GM10266 (cell line): Measurements from ENCODE around the gene DNMBP.
"Not testable (repeated sequence)": the region's sequence is repeated elsewhere in the genome, so short reads cannot be mapped to it uniquely, and the experiment has no call there.

Experiments
- DNase-seq: peaks from one replicate; pipeline ENCODE4 v3.0.0; 2012; ENCODE audit errors: extremely low spot score
- CTCF ChIP-seq: IDR thresholded peaks from 2 replicates; pipeline ENCODE4 v1.5.1; 2012; ENCODE audit warnings: mild to moderate bottlenecking, low read depth; ENCODE audit not compliant: control insufficient read depth, insufficient read depth; ENCODE audit errors: missing control alignments

DNMBP gene

GRCh38 chr10:99975106-99975829, 34.5 kb downstream of the DNMBP start:
- peak; percentile 20 for DNase-seq
- no peak for TF ChIP-seq CTCF

DNA sequence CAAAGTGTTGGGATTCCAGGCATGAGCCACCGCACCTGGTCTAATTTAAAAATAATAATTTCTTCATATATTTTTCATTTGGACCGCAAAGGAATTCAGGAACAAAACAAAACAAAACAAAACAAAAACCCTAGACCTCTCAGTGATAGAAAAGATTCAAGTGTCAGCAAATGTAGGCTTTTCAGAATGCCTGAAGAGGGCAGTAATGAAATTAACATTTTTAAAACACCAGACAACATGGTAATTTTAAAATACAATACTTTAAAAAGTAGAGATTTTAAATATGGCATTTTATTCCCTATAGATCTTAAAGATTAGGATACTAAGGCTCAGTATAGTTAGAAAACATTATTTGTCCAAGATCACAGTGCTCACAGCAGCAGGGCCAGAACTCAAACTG, 36.6 kb downstream of the DNMBP start:
- peak; percentile 37 for TF ChIP-seq CTCF

DNA sequence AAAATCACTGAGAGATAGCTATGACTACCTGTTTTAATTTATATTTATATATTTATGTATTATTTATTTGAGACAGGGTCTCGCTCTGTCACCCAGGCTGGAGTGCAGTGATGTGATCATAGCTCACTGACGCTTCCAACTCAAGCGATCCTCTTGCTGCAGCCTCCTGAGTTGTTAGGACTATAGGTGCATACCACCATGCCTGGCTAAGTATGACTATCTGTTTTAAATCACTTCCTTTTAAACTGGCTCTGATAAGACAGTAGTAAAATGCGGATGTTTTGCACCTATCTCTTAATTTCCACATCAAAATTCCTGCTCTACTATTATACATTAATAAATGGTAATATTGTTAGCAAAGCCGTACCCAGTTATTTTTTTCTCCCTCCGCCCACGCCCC, 41.8 kb downstream of the DNMBP start:
- no peak for DNase-seq
- TF ChIP-seq CTCF = no peak

More for the DNA sequence above, 36.6 kb downstream of the DNMBP start:
- DNase-seq = no peak

- TF ChIP-seq CTCF = no peak
- no peak for DNase-seq
Observed at GRCh38 chr10:99966306-99966705, 43.4 kb downstream of the DNMBP start.

DNA sequence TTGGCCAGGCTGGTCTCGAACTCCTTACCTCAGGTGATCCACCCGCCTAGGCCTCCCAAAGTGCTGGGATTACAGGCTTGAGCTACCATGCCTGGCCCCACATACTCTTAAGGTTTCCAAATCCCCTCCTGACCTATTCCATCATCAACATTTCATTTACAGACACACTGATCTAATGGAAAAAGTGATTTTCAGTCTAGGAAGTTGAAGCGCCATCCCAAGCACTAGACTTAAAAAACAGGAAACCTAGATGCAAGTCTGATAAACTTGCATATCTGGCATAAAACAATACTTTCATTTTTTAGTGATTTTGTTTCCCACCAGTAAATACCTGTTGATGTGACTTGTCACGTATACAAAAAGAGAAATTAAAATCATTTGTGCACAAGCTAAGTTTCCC, 44.0 kb downstream of the DNMBP start:
- TF ChIP-seq CTCF = no peak
- no peak for DNase-seq

GRCh38 chr10:99964791-99965190, 45.0 kb downstream of the DNMBP start:
- TF ChIP-seq CTCF = no peak
- DNase-seq = no peak

GRCh38 chr10:99963467-99964165, 46.1 kb downstream of the DNMBP start:
- DNase-seq = not testable (repeated sequence)
